HepG2 (cell line): ENCODE measurements around the gene THRA. TPM values are rescaled to one million over a fixed set of nuclear protein-coding genes. Genes with fewer than 3 reads are reported as not detected.

ENCODE experiments used
- ATF7-NPFF ChIP-seq: sonication (generic); formaldehyde crosslinking; IDR thresholded peaks from 2 replicates; pipeline ENCODE4 v1.8.1; 2023; ENCODE audit warnings: mild to moderate bottlenecking, low read depth, missing genetic modification reagents, moderate library complexity
- KDM3A ChIP-seq: IDR thresholded peaks from 2 replicates; pipeline ENCODE4 v1.6.1; 2018; ENCODE audit warnings: low read depth, missing compliant biosample characterization
- NCOA5 ChIP-seq: sonication (generic); formaldehyde crosslinking; IDR thresholded peaks from 2 replicates; pipeline ENCODE4 v1.4.0; 2020; ENCODE audit warnings: missing genetic modification reagents
- NONO ChIP-seq, 2 experiments: fragments of 450-650 bp in 1 of 2; sonication (generic) in 1 of 2; formaldehyde crosslinking in 1 of 2; IDR thresholded peaks in 1 of 2; conservative IDR thresholded peaks in 1 of 2; 2 replicates each; pipeline versions ENCODE4 v1.6.1 to v1.8.0; 2017 to 2022; ENCODE audit warnings: mild to moderate bottlenecking in 1 of 2, missing genetic modification reagents in 1 of 2, moderate library complexity in 1 of 2
- PCBP1 ChIP-seq: fragments of 200-400 bp; formaldehyde crosslinking; IDR thresholded peaks from 2 replicates; pipeline ENCODE4 v1.6.1; 2017; ENCODE audit warnings: mild to moderate bottlenecking, low read depth, low read length, borderline replicate concordance
- PHF5A ChIP-seq: IDR thresholded peaks from one replicate; pipeline ENCODE4 v1.6.1; 2018; ENCODE audit warnings: low read depth, missing genetic modification reagents; ENCODE audit not compliant: unreplicated experiment
- PRPF4 ChIP-seq: fragments of 200-400 bp; formaldehyde crosslinking; IDR thresholded peaks from 2 replicates; pipeline ENCODE4 v1.6.1; 2016; ENCODE audit warnings: low read length, low read depth; ENCODE audit not compliant: poor library complexity, severe bottlenecking
- RBAK ChIP-seq: sonication (generic); formaldehyde crosslinking; IDR thresholded peaks from 2 replicates; pipeline ENCODE4 v1.5.1; 2020; ENCODE audit warnings: mild to moderate bottlenecking, missing genetic modification reagents
- REXO4 ChIP-seq: sonication (generic); formaldehyde crosslinking; IDR thresholded peaks from 2 replicates; pipeline ENCODE4 v1.8.0; 2022; ENCODE audit warnings: missing genetic modification reagents, mild to moderate bottlenecking, borderline replicate concordance
- SMARCC2 ChIP-seq: fragments of 450-650 bp; IDR thresholded peaks from 2 replicates; pipeline ENCODE4 v1.6.1; 2017; ENCODE audit warnings: antibody characterized with exemption, mild to moderate bottlenecking
- SRSF9 ChIP-seq: fragments of 200-400 bp; formaldehyde crosslinking; IDR thresholded peaks from 2 replicates; pipeline ENCODE4 v1.6.1; 2018; ENCODE audit warnings: borderline replicate concordance, mild to moderate bottlenecking, low read depth, low read length; ENCODE audit not compliant: insufficient read depth, poor library complexity, severe bottlenecking
- SYNCRIP ChIP-seq: fragments of 200-400 bp; formaldehyde crosslinking; IDR thresholded peaks from 2 replicates; pipeline ENCODE4 v1.6.1; 2018; ENCODE audit warnings: mild to moderate bottlenecking, low read depth, low read length; ENCODE audit not compliant: insufficient read depth
- TMF1 ChIP-seq: sonication (generic); formaldehyde crosslinking; IDR thresholded peaks from 2 replicates; pipeline ENCODE4 v1.8.1; 2022; ENCODE audit warnings: low read depth, missing genetic modification reagents
- ZNF296 ChIP-seq: sonication (generic); formaldehyde crosslinking; conservative IDR thresholded peaks from 2 replicates; pipeline ENCODE4 v1.5.0; 2020; ENCODE audit warnings: mild to moderate bottlenecking, missing genetic modification reagents
- ZNF672 ChIP-seq: sonication (generic); formaldehyde crosslinking; IDR thresholded peaks from 2 replicates; pipeline ENCODE4 v1.8.1; 2022; ENCODE audit warnings: missing genetic modification reagents
- ZNF775 ChIP-seq: sonication (generic); formaldehyde crosslinking; IDR thresholded peaks from 2 replicates; pipeline ENCODE4 v1.4.0; 2020; ENCODE audit warnings: missing genetic modification reagents, mild to moderate bottlenecking, moderate library complexity, borderline replicate concordance
- polyA plus RNA-seq, 8 experiments: library from polyadenylated mRNA; depleted of rRNA in 3 of 8; stranded (reverse) in 7 of 8; unstranded in 1 of 8; fragments of >200 nt; fragmentation: Illumina TruSeq in 4 of 8; extraction: Trizol in 4 of 8; gene quantifications; 2 replicates each; pipeline versions ENCODE4 v1.2.1 to v1.2.3, GENCODE V29; 2011 to 2016; ENCODE audit warnings: low read depth in 4 of 8, missing spikeins in 1 of 8, mixed read lengths in 1 of 8; ENCODE audit not compliant: insufficient read depth in 1 of 8
- total RNA-seq, 5 experiments: library from RNA; depleted of rRNA; stranded (reverse); fragments of >200 nt; fragmentation: Illumina TruSeq; extraction: Trizol; gene quantifications; 2 replicates each; pipeline ENCODE4 v1.2.3, GENCODE V29; 2016; ENCODE audit warnings: low read depth in 1 of 5
- TF ChIP-seq, protein P1 (sequence below): IDR thresholded peaks from 2 replicates; pipeline ENCODE4 v1.6.1; 2012; ENCODE audit warnings: low read length, improper control_type of control experiment
- TF ChIP-seq, protein P2 (sequence below): sonication (generic); formaldehyde crosslinking; IDR thresholded peaks from 2 replicates; pipeline ENCODE4 v1.4.0; 2020; ENCODE audit warnings: mild to moderate bottlenecking, missing genetic modification reagents

The THRA gene
- total and polyA plus RNA-seq, 2 of the 13 experiments (the other 11 are each of a cell fraction or from before 2014, with no cell fraction given) = 8.0 to 9.9 TPM

- no peak for TF ChIP-seq NONO (IDR thresholded peaks at IDR 0.05)
- 0 out of 2 replicates have a peak, but pooled peaks have one; percentile 56 for TF ChIP-seq NONO (CRISPR knock-in tag; conservative IDR thresholded peaks at IDR 0.05)
- no peak for TF ChIP-seq ZNF775 (CRISPR knock-in tag)
- no peak for TF ChIP-seq PHF5A (CRISPR knock-in tag)
- no peak for TF ChIP-seq SYNCRIP
- TF ChIP-seq REXO4 (CRISPR knock-in tag) = no peak
- no peak for TF ChIP-seq SMARCC2
- no peak for TF ChIP-seq PRPF4
- TF ChIP-seq TMF1 (CRISPR knock-in tag) = no peak
- TF ChIP-seq NCOA5 (CRISPR knock-in tag) = no peak
- TF ChIP-seq SRSF9 = no peak
- TF ChIP-seq ZNF296 = no peak
- TF ChIP-seq PCBP1 = no peak
- no peak for TF ChIP-seq RBAK
- TF ChIP-seq ATF7-NPFF (CRISPR knock-in tag) = peak; percentile 58; the same call in 1 of the 2 replicates
- TF ChIP-seq, protein P1, sequence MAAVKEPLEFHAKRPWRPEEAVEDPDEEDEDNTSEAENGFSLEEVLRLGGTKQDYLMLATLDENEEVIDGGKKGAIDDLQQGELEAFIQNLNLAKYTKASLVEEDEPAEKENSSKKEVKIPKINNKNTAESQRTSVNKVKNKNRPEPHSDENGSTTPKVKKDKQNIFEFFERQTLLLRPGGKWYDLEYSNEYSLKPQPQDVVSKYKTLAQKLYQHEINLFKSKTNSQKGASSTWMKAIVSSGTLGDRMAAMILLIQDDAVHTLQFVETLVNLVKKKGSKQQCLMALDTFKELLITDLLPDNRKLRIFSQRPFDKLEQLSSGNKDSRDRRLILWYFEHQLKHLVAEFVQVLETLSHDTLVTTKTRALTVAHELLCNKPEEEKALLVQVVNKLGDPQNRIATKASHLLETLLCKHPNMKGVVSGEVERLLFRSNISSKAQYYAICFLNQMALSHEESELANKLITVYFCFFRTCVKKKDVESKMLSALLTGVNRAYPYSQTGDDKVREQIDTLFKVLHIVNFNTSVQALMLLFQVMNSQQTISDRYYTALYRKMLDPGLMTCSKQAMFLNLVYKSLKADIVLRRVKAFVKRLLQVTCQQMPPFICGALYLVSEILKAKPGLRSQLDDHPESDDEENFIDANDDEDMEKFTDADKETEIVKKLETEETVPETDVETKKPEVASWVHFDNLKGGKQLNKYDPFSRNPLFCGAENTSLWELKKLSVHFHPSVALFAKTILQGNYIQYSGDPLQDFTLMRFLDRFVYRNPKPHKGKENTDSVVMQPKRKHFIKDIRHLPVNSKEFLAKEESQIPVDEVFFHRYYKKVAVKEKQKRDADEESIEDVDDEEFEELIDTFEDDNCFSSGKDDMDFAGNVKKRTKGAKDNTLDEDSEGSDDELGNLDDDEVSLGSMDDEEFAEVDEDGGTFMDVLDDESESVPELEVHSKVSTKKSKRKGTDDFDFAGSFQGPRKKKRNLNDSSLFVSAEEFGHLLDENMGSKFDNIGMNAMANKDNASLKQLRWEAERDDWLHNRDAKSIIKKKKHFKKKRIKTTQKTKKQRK = no peak
- no peak for TF ChIP-seq ZNF672
- TF ChIP-seq, protein P2, sequence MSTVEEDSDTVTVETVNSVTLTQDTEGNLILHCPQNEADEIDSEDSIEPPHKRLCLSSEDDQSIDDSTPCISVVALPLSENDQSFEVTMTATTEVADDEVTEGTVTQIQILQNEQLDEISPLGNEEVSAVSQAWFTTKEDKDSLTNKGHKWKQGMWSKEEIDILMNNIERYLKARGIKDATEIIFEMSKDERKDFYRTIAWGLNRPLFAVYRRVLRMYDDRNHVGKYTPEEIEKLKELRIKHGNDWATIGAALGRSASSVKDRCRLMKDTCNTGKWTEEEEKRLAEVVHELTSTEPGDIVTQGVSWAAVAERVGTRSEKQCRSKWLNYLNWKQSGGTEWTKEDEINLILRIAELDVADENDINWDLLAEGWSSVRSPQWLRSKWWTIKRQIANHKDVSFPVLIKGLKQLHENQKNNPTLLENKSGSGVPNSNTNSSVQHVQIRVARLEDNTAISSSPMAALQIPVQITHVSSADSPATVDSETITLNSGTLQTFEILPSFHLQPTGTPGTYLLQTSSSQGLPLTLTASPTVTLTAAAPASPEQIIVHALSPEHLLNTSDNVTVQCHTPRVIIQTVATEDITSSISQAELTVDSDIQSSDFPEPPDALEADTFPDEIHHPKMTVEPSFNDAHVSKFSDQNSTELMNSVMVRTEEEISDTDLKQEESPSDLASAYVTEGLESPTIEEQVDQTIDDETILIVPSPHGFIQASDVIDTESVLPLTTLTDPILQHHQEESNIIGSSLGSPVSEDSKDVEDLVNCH (CRISPR knock-in tag) = no peak
- no peak for TF ChIP-seq KDM3A (CRISPR knock-in tag)
Measured at GRCh38 chr17:40122999-40123810, 60.4 kb downstream of the THRA start (continued).
